ENCODE data around the gene SPRY4. TPM values are rescaled to one million over a fixed set of nuclear protein-coding genes. Genes with fewer than 3 reads are reported as not detected.

Gene SPRY4
- total and polyA plus RNA-seq, 2 of the 4 experiments (the other 2 are of a cell fraction) = 8.4 to 21.0 TPM

GRCh38 chr5:142286111-142286510 lies 38.7 kb downstream of the SPRY4 start:
- dilution Hi-C loops (cut with HindIII; ENCODE audit: low sequenced_read_pairs, unreplicated experiment) = no loop called here
- H3K27me3 ChIP-seq (ENCODE audit: control insufficient read depth, insufficient read depth, low read length) = no peaks in the 10 kb centered on the region
- intact Hi-C loops (cut with micrococcal nuclease) = no loop called here
- ATAC-seq (ENCODE audit: low read depth) (no peak), DNase-seq (no peak)
- in situ Hi-C loops (cut with MboI; ENCODE audit: low sequenced_read_pairs) = no loop called here
- H2BK120ac ChIP-seq (ENCODE audit: low read depth, low read length) = no peak overlapping the region
- H2BK15ac ChIP-seq (ENCODE audit: low read depth, low read length) = no peak overlapping the region
- no peak overlapping the region for H2BK5ac ChIP-seq (ENCODE audit: low read depth, low read length, poor library complexity, severe bottlenecking)
- H3K56ac ChIP-seq (ENCODE audit: extremely low read depth, insufficient read depth, low read length) = no peak overlapping the region
- no peak overlapping the region for H2AK9ac ChIP-seq (replicated peaks; ENCODE audit: low read depth, low read length, poor library complexity)
- H3K4me1 ChIP-seq (ENCODE audit: control insufficient read depth, insufficient read depth, low read length) = 0 out of 2 replicates have a peak, but pooled peaks cover 2% of the 10 kb centered on the region
- ChIA-PET POLR2A (ENCODE audit: unreplicated experiment) (no interaction called here), CTCF (no interaction called here)
- peaks cover 0 to 25% of the 10 kb centered on the region in 2 experiments; a peak in 2 of 4 replicates for H3K79me1 ChIP-seq (ENCODE audit: low read depth in 1 of 2, low read length in 2 of 2)
- H3K27ac ChIP-seq (ENCODE audit: insufficient read depth, low read length) = no peak overlapping the region
- 0 out of 2 replicates have a peak, but pooled peaks cover 4% of the 10 kb centered on the region for H3K9me1 ChIP-seq (ENCODE audit: insufficient read depth, low read length)
- no peak overlapping the region for H3K4ac ChIP-seq (ENCODE audit: low read depth, low read length)
- no peak overlapping the region for H4K8ac ChIP-seq (ENCODE audit: low read depth in 2 of 2, low read length in 2 of 2)
- H3K4me2 ChIP-seq (ENCODE audit: low read depth, low read length) = no peak overlapping the region
- H3K9ac ChIP-seq (ENCODE audit: low read depth, low read length) = no peak overlapping the region
- H3K36me3 ChIP-seq (ENCODE audit: control insufficient read depth, insufficient read depth, low read length) = no peaks in the 10 kb centered on the region
- H3K9me3 ChIP-seq (ENCODE audit: control insufficient read depth, insufficient read depth, low read length) = no peaks in the 10 kb centered on the region
- no peak overlapping the region for H4K91ac ChIP-seq (ENCODE audit: insufficient read depth, low read depth, low read length)
- H4K20me1 ChIP-seq (ENCODE audit: insufficient read depth, low read length) = no peaks in the 10 kb centered on the region
- BruUV-seq (replicated peaks) = no TSS peak
- no peak overlapping the region for H2BK20ac ChIP-seq (ENCODE audit: low read depth, low read length)
- no peak overlapping the region for H4K5ac ChIP-seq (ENCODE audit: low read depth, low read length)
- H3K18ac ChIP-seq (ENCODE audit: low read depth, low read length) = no peak overlapping the region
- H2AK5ac ChIP-seq (ENCODE audit: low read depth, low read length) = no peak overlapping the region
- TF ChIP-seq RCOR1 (IDR thresholded peaks at IDR 0.05; ENCODE audit: insufficient replicate concordance, low read length) (no peak), CEBPB (IDR thresholded peaks at IDR 0.05; ENCODE audit: low read depth, low read length) (no peak; the same call in 1 of the 2 replicates), MAFK (IDR thresholded peaks at IDR 0.05; ENCODE audit: low read depth, low read length) (no peak), BHLHE40 (IDR thresholded peaks at IDR 0.05; ENCODE audit: low read depth, low read length) (no peak), FOS (IDR thresholded peaks at IDR 0.05; ENCODE audit: low read depth, low read length) (no peak), MXI1 (IDR thresholded peaks at IDR 0.05; ENCODE audit: borderline replicate concordance, low read depth, low read length) (no peak), SMC3 (IDR thresholded peaks at IDR 0.05; ENCODE audit: low read depth, low read length) (no peak), RFX5 (IDR thresholded peaks at IDR 0.05; ENCODE audit: low read depth, low read length) (no peak), NFE2L2 (IDR thresholded peaks at IDR 0.05; ENCODE audit: low read depth, low read length) (no peak), CHD1 (IDR thresholded peaks at IDR 0.05; ENCODE audit: low read depth, low read length) (no peak), RAD21 (IDR thresholded peaks at IDR 0.05; ENCODE audit: low read length) (no peak), MAZ (IDR thresholded peaks at IDR 0.05; ENCODE audit: borderline replicate concordance, low read depth, low read length) (no peak), POLR2A (IDR thresholded peaks at IDR 0.05; ENCODE audit: low read depth, low read length) (no peak)
- TF ChIP-seq, protein P1, sequence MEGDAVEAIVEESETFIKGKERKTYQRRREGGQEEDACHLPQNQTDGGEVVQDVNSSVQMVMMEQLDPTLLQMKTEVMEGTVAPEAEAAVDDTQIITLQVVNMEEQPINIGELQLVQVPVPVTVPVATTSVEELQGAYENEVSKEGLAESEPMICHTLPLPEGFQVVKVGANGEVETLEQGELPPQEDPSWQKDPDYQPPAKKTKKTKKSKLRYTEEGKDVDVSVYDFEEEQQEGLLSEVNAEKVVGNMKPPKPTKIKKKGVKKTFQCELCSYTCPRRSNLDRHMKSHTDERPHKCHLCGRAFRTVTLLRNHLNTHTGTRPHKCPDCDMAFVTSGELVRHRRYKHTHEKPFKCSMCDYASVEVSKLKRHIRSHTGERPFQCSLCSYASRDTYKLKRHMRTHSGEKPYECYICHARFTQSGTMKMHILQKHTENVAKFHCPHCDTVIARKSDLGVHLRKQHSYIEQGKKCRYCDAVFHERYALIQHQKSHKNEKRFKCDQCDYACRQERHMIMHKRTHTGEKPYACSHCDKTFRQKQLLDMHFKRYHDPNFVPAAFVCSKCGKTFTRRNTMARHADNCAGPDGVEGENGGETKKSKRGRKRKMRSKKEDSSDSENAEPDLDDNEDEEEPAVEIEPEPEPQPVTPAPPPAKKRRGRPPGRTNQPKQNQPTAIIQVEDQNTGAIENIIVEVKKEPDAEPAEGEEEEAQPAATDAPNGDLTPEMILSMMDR (conservative IDR thresholded peaks at IDR 0.05; ENCODE audit: low read depth, low read length) = no peak
- no peak overlapping the region for H3K4me3 ChIP-seq (ENCODE audit: insufficient read depth, low read depth, low read length)
- 97% methylated on average over 10 of the region's 12 CpGs; no CpG with 5 or more reads in 1 of the 2 experiments for WGBS, 2 experiments (ENCODE audit: extremely low coverage in 2 of 2, insufficient read length in 1 of 2)
- no peak overlapping the region for H2AFZ ChIP-seq (replicated peaks; ENCODE audit: low read length, poor library complexity)
- H3K14ac ChIP-seq (replicated peaks; ENCODE audit: low read depth, low read length) = no peak overlapping the region
- H3K23ac ChIP-seq (ENCODE audit: low read depth, low read length) = no peak overlapping the region

All from IMR-90 (cell line).